RWPE2 (cell line): ENCODE results near the gene CGA.

Experiments
- ATAC-seq: fragments of 200-7000 bp; cut with Tn5 transposase; 3 replicates; pipeline ENCODE4 v1.9.1; 2021; ENCODE audit warnings: low read depth
- DNase-seq: peaks from one replicate; pipeline ENCODE4 v3.0.0-alpha.2; 2020; ENCODE audit warnings: low spot score
- H3K27ac ChIP-seq: fragments of 450-650 bp; 2 replicates; pipeline ENCODE4 v1.5.1; 2017; ENCODE audit warnings: mild to moderate bottlenecking; ENCODE audit not compliant: poor library complexity, severe bottlenecking
- H3K27me3 ChIP-seq: fragments of 250-450 bp; sonication (Bioruptor Pico); 2 replicates; pipeline ENCODE4 v1.5.1; 2021; ENCODE audit warnings: mild to moderate bottlenecking, moderate library complexity; ENCODE audit not compliant: insufficient read depth, poor library complexity, severe bottlenecking
- H3K36me3 ChIP-seq: fragments of 250-450 bp; sonication (Bioruptor Pico); 2 replicates; pipeline ENCODE4 v1.5.1; 2020; ENCODE audit warnings: low read depth, mild to moderate bottlenecking, moderate library complexity
- H3K4me1 ChIP-seq: fragments of 250-450 bp; sonication (Bioruptor Pico); 2 replicates; pipeline ENCODE4 v1.5.1; 2021; ENCODE audit warnings: mild to moderate bottlenecking, moderate library complexity; ENCODE audit not compliant: insufficient read depth, poor library complexity, severe bottlenecking
- H3K4me3 ChIP-seq: fragments of 250-450 bp; sonication (Bioruptor Pico); 2 replicates; pipeline ENCODE4 v1.5.1; 2021; ENCODE audit warnings: mild to moderate bottlenecking, moderate library complexity; ENCODE audit not compliant: severe bottlenecking
- H3K9me3 ChIP-seq: fragments of 250-450 bp; sonication (Bioruptor Pico); 2 replicates; pipeline ENCODE4 v1.5.1; 2021; ENCODE audit warnings: mild to moderate bottlenecking, moderate library complexity; ENCODE audit not compliant: severe bottlenecking
- TF ChIP-seq, protein P1 (sequence below): fragments of 450-650 bp; IDR thresholded peaks from one replicate; pipeline ENCODE4 v1.5.1; 2017; ENCODE audit warnings: mild to moderate bottlenecking, moderate library complexity; ENCODE audit not compliant: poor library complexity, severe bottlenecking

The CGA gene

DNA sequence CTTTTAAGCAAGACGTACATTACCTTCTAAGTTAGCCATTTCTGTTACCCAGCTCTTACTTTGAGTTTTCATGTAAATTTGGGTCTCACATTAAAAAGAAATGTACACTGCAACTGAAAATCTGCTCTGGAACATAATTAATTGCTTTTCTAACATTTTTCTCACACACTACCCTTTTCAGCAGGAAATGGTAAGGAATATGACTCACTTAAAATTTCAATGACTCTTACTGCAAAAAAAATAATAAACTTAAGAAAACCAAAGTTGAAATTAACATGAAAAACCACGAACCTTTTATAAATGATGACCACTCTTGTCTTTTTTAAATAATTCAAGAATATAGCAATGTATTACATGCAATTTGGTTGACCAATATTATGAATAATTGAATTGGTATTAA, 1.3 kb downstream of the CGA start:
- Histone ChIP-seq H3K9me3 (no peaks in the 10 kb centered on the region), H3K27me3 (peaks cover 3% of the 10 kb centered on the region), H3K27ac (no peak overlapping the region), H3K4me1 (peaks cover 4% of the 10 kb centered on the region), H3K36me3 (no peaks in the 10 kb centered on the region), H3K4me3 (no peak overlapping the region)
- ATAC-seq, result 0 out of 3 replicates have a peak, but pooled peaks have one; percentile 31
- TF ChIP-seq, protein P1, sequence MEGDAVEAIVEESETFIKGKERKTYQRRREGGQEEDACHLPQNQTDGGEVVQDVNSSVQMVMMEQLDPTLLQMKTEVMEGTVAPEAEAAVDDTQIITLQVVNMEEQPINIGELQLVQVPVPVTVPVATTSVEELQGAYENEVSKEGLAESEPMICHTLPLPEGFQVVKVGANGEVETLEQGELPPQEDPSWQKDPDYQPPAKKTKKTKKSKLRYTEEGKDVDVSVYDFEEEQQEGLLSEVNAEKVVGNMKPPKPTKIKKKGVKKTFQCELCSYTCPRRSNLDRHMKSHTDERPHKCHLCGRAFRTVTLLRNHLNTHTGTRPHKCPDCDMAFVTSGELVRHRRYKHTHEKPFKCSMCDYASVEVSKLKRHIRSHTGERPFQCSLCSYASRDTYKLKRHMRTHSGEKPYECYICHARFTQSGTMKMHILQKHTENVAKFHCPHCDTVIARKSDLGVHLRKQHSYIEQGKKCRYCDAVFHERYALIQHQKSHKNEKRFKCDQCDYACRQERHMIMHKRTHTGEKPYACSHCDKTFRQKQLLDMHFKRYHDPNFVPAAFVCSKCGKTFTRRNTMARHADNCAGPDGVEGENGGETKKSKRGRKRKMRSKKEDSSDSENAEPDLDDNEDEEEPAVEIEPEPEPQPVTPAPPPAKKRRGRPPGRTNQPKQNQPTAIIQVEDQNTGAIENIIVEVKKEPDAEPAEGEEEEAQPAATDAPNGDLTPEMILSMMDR, result no peak
- DNase-seq, result no peak

- H3K9me3 ChIP-seq, result no peaks in the 10 kb centered on the region
- H3K4me1 ChIP-seq, result peaks cover 4% of the 10 kb centered on the region
- no peaks in the 10 kb centered on the region for H3K27me3 ChIP-seq
- no peak overlapping the region for H3K4me3 ChIP-seq
- no peak for ATAC-seq
- no peak for DNase-seq
- H3K27ac ChIP-seq, result no peak overlapping the region
- TF ChIP-seq, protein P1, result no peak
- no peaks in the 10 kb centered on the region for H3K36me3 ChIP-seq
These were observed 1.7 kb downstream of the CGA start for GRCh38 chr6:87093199-87093598.

DNA sequence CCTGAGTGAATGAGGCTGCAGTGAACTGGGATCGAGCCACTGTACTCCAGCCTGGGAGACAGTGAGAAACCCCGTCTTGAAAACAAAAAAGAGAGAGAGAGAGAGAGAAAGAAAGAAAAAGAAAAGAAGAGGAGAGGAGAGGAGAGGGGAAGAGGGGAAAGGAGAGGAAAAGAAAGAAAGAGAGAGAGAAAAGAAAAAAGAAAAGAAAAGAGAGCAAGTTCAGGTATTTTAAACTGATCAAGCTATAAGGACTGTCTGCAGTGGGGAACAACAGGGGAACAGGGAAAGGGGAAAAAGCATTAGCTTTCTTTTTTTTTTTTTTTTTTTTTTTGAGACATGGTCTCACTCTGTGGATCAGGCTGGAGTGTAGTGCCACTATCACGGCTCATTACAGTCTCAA, 2.5 kb downstream of the CGA start:
- TF ChIP-seq, protein P1, result no peak
- Histone ChIP-seq H3K27me3 (no peaks in the 10 kb centered on the region), H3K4me1 (peaks cover 4% of the 10 kb centered on the region), H3K36me3 (no peaks in the 10 kb centered on the region), H3K4me3 (no peak overlapping the region), H3K9me3 (no peaks in the 10 kb centered on the region), H3K27ac (no peak overlapping the region)
- DNase-seq, result no peak
- ATAC-seq, result no peak

DNA sequence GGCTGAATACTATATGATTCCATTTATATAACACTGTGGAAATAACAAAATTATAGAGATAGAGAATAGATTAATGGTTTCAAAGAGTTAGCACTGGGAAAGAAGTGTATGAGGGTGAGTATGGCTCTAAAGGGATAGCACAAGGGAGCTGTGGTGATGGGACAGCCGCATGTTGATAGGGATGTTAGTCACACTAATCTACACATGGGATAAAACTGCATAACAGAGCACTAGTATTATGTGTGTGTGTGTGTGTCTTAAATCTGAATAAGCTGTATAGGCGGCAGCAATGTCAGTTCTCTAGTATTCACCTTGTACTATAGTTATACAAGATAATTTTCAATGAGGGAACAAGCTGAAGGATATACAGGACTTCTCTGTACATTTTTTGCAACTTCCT, 5.8 kb downstream of the CGA start:
- no peak for DNase-seq
- no peaks in the 10 kb centered on the region for H3K27me3 ChIP-seq

DNA sequence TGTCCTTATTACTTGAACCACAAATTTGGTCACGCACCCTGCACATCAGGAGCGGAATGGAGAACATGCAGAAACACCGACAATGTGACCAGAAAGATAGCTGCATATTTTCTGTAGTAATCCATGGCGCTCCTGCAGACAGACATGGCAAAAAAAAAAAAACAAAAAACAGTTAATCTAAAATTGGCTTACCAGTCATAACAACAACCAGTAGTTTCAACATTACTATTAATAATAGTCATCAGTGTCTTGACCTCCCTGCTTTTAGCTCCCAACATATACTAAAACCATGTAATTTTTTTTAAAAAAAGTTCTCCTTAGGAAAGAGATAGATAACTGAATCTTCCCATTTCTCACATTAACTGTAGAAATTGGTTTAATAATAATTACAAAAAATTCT, 6.8 kb downstream of the CGA start:
- TF ChIP-seq, protein P1, result no peak
- no peak overlapping the region for H3K4me3 ChIP-seq
- H3K4me1 ChIP-seq, result no peaks in the 10 kb centered on the region
- no peak overlapping the region for H3K27ac ChIP-seq
- no peaks in the 10 kb centered on the region for H3K9me3 ChIP-seq
- H3K27me3 ChIP-seq, result no peaks in the 10 kb centered on the region
- DNase-seq (no peak), ATAC-seq (no peak)
- H3K36me3 ChIP-seq, result no peaks in the 10 kb centered on the region

More for the DNA sequence above, 5.8 kb downstream of the CGA start:
- no peak overlapping the region for H3K27ac ChIP-seq
- no peaks in the 10 kb centered on the region for H3K36me3 ChIP-seq
- no peak overlapping the region for H3K4me3 ChIP-seq
- TF ChIP-seq, protein P1, result no peak
- peaks cover 4% of the 10 kb centered on the region for H3K4me1 ChIP-seq
- H3K9me3 ChIP-seq, result no peaks in the 10 kb centered on the region
- ATAC-seq, result no peak
